HepG2 (cell line): Measurements from ENCODE around the gene IGFBP5. TPM values are rescaled to one million over a fixed set of nuclear protein-coding genes. Genes with fewer than 3 reads are reported as not detected.

Experiments used
- ATAC-seq: fragments of 200-7000 bp; cut with Tn5 transposase; 3 replicates; pipeline ENCODE4 v1.9.1; 2020; ENCODE audit warnings: mild to moderate bottlenecking, moderate library complexity
- BruUV-seq: library from RNA; stranded (reverse); fragments of 400-500 nt; replicated peaks from 2 replicates; lab custom pipeline; 2021; lab: Mats Ljungman, UMichigan
- CTCF ChIA-PET: fragments of 300-600 bp; formaldehyde crosslinking; extraction: SDS; loops from one replicate; lab custom pipeline; 2021; ENCODE audit warnings: low total read pairs, inconsistent platforms, low intra/inter-chr PET ratio; lab: Yijun Ruan, JAX
- POLR2A ChIA-PET: fragments of 350-600 bp; sonication (Branson Sonifier 250); formaldehyde crosslinking; loops from one replicate; lab custom pipeline; 2020; ENCODE audit warnings: antibody characterized with exemption, inconsistent platforms; lab: Yijun Ruan, JAX
- DNase-seq: peaks from one replicate; pipeline ENCODE4 v3.0.0-alpha.2; 2015; ENCODE audit warnings: low spot score
- FAIRE-seq: peaks from 3 replicates; lab custom pipeline; 2011; peaks lifted over from hg19 to GRCh38; lab: Jason Lieb, UNC
- H2AFZ ChIP-seq: one replicate; pipeline ENCODE4 v1.6.1; 2011; ENCODE audit warnings: low read length, inconsistent platforms
- H3K27ac ChIP-seq: fragments of 300-600 bp; 3 replicates; pipeline ENCODE4 v1.8.0; 2011; ENCODE audit warnings: mixed run types, mild to moderate bottlenecking, mixed read lengths, low read length, inconsistent platforms; ENCODE audit not compliant: insufficient read depth; ENCODE audit errors: extremely low read length
- H3K27me3 ChIP-seq, 2 experiments: fragments of 200-600 bp in 1 of 2; 2 replicates in 1 of 2; 3 replicates in 1 of 2; pipeline versions ENCODE4 v1.6.0 to v1.8.0; 2011; ENCODE audit warnings: low read length in 2 of 2, mild to moderate bottlenecking in 2 of 2, moderate library complexity in 2 of 2, inconsistent platforms in 1 of 2; ENCODE audit not compliant: insufficient read depth in 2 of 2, control insufficient read depth in 1 of 2
- H3K36me3 ChIP-seq, 2 experiments: fragments of 200-600 bp in 1 of 2; replicated peaks in 1 of 2; 2 replicates in 1 of 2; 3 replicates in 1 of 2; pipeline versions ENCODE4 v1.5.1 to v1.8.0; 2011; ENCODE audit warnings: low read length in 2 of 2, inconsistent platforms in 1 of 2; ENCODE audit not compliant: insufficient read depth in 2 of 2, control insufficient read depth in 1 of 2
- H3K4me1 ChIP-seq: 2 replicates; pipeline ENCODE4 v1.5.1; 2012; ENCODE audit warnings: low read length, inconsistent platforms; ENCODE audit not compliant: insufficient read depth
- H3K4me2 ChIP-seq: 2 replicates; pipeline ENCODE4 v1.6.0; 2011; ENCODE audit warnings: low read depth, low read length, inconsistent platforms
- H3K4me3 ChIP-seq, 3 experiments: fragments of 200-600 bp in 1 of 3; sonication (generic), shearing (Covaris generic) in 1 of 3; replicated peaks in 1 of 3; 2 replicates each; pipeline ENCODE4 v1.5.1; 2011 to 2016; ENCODE audit warnings: low read length in 3 of 3, inconsistent platforms in 2 of 3, low read depth in 2 of 3, mild to moderate bottlenecking in 2 of 3, control low read depth in 1 of 3, mixed read lengths in 1 of 3; ENCODE audit not compliant: insufficient read depth in 1 of 3
- H3K79me2 ChIP-seq: one replicate; pipeline ENCODE4 v1.6.1; 2011; ENCODE audit warnings: low read length, inconsistent platforms; ENCODE audit not compliant: insufficient read depth
- H3K9ac ChIP-seq: 2 replicates; pipeline ENCODE4 v1.6.0; 2011; ENCODE audit warnings: mild to moderate bottlenecking, low read depth, low read length, inconsistent platforms; ENCODE audit not compliant: insufficient read depth
- H3K9me3 ChIP-seq: 2 replicates; pipeline ENCODE4 v1.5.1; 2012; ENCODE audit warnings: mild to moderate bottlenecking, low read length
- H4K20me1 ChIP-seq: 2 replicates; pipeline ENCODE4 v1.6.0; 2011; ENCODE audit warnings: inconsistent platforms, mild to moderate bottlenecking, low read length, moderate library complexity; ENCODE audit not compliant: insufficient read depth
- FOXP4 ChIP-seq: sonication (generic); formaldehyde crosslinking; IDR thresholded peaks from 2 replicates; pipeline ENCODE4 v1.4.0; 2020; ENCODE audit warnings: missing genetic modification reagents
- KLF6 ChIP-seq: IDR thresholded peaks from 2 replicates; pipeline ENCODE4 v1.8.0; 2016; ENCODE audit warnings: missing biosample characterization, missing genetic modification reagents
- MYNN ChIP-seq: sonication (generic); formaldehyde crosslinking; IDR thresholded peaks from 2 replicates; pipeline ENCODE4 v1.4.0; 2020; ENCODE audit warnings: mild to moderate bottlenecking, low read depth, missing genetic modification reagents
- NFKB2 ChIP-seq: sonication (generic); formaldehyde crosslinking; IDR thresholded peaks from 2 replicates; pipeline ENCODE4 v1.4.0; 2020; ENCODE audit warnings: missing genetic modification reagents, borderline replicate concordance
- NFYB ChIP-seq: sonication (generic); formaldehyde crosslinking; IDR thresholded peaks from 2 replicates; pipeline ENCODE4 v1.4.0; 2020; ENCODE audit warnings: missing genetic modification reagents
- NR2F2 ChIP-seq: IDR thresholded peaks from 2 replicates; pipeline ENCODE4 v1.6.1; 2012; ENCODE audit warnings: low read depth, inconsistent platforms, borderline replicate concordance
- PHF8 ChIP-seq: sonication (generic); formaldehyde crosslinking; IDR thresholded peaks from 2 replicates; pipeline ENCODE4 v1.5.0; 2020; ENCODE audit warnings: missing genetic modification reagents
- POLR2AphosphoS5 ChIP-seq: IDR thresholded peaks from 2 replicates; pipeline ENCODE4 v1.6.1; 2012; ENCODE audit warnings: low read depth, low read length
- TERF1 ChIP-seq: sonication (generic); formaldehyde crosslinking; IDR thresholded peaks from 2 replicates; pipeline ENCODE4 v1.8.0; 2022; ENCODE audit warnings: mild to moderate bottlenecking, missing genetic modification reagents, moderate library complexity
- TOPORS ChIP-seq: sonication (generic); formaldehyde crosslinking; IDR thresholded peaks from 2 replicates; pipeline ENCODE4 v1.8.0; 2023; ENCODE audit warnings: mild to moderate bottlenecking, missing genetic modification reagents
- ZFP36L1 ChIP-seq: sonication (generic); formaldehyde crosslinking; IDR thresholded peaks from 2 replicates; pipeline ENCODE4 v1.8.0; 2022; ENCODE audit warnings: mild to moderate bottlenecking, missing genetic modification reagents, moderate library complexity
- ZFP82 ChIP-seq: sonication (generic); formaldehyde crosslinking; IDR thresholded peaks from 2 replicates; pipeline ENCODE4 v1.5.1; 2020; ENCODE audit warnings: mild to moderate bottlenecking, missing genetic modification reagents, borderline replicate concordance
- ZNF546 ChIP-seq: sonication (generic); formaldehyde crosslinking; conservative IDR thresholded peaks from 2 replicates; pipeline ENCODE4 v1.8.1; 2023; ENCODE audit warnings: mild to moderate bottlenecking, missing genetic modification reagents
- ZNF660 ChIP-seq: sonication (generic); formaldehyde crosslinking; IDR thresholded peaks from 2 replicates; pipeline ENCODE4 v1.5.1; 2020; ENCODE audit warnings: mild to moderate bottlenecking, low read depth, missing genetic modification reagents, borderline replicate concordance
- WGBS: methylation state at CpG from one replicate; pipeline ENCODE4 v1.1.6; 2017; ENCODE audit warnings: low lambda C conversion rate; 5-methylcytosine and 5-hydroxymethylcytosine counted together
- in situ Hi-C: cut with HindIII; loops from 2 replicates; pipeline ENCODE4 v1.10.0; 2017; ENCODE audit warnings: low pct_unique_long_range_greater_than_20kb; ENCODE audit not compliant: extremely low pct_ligation_motif_present
- intact Hi-C: fragments of 100-400 bp; cut with micrococcal nuclease; formaldehyde crosslinking; loops from one replicate; pipeline ENCODE4 v1.10.0; 2022; ENCODE audit not compliant: unreplicated experiment
- polyA plus RNA-seq, 8 experiments: library from polyadenylated mRNA; depleted of rRNA in 3 of 8; stranded (reverse) in 7 of 8; unstranded in 1 of 8; fragments of >200 nt; fragmentation: Illumina TruSeq in 4 of 8; extraction: Trizol in 4 of 8; gene quantifications; 2 replicates each; pipeline versions ENCODE4 v1.2.1 to v1.2.3, GENCODE V29; 2011 to 2016; ENCODE audit warnings: low read depth in 4 of 8, missing spikeins in 1 of 8, mixed read lengths in 1 of 8; ENCODE audit not compliant: insufficient read depth in 1 of 8
- total RNA-seq, 5 experiments: library from RNA; depleted of rRNA; stranded (reverse); fragments of >200 nt; fragmentation: Illumina TruSeq; extraction: Trizol; gene quantifications; 2 replicates each; pipeline ENCODE4 v1.2.3, GENCODE V29; 2016; ENCODE audit warnings: low read depth in 1 of 5
- TF ChIP-seq, protein P1 (sequence below): sonication (generic); formaldehyde crosslinking; IDR thresholded peaks from 2 replicates; pipeline ENCODE4 v1.4.0; 2020; ENCODE audit warnings: mild to moderate bottlenecking, missing genetic modification reagents
- TF ChIP-seq, protein P2 (sequence below): sonication (generic); formaldehyde crosslinking; IDR thresholded peaks from 2 replicates; pipeline ENCODE4 v1.4.0; 2020; ENCODE audit warnings: missing genetic modification reagents
- TF ChIP-seq, protein P3 (sequence below): sonication (generic); formaldehyde crosslinking; IDR thresholded peaks from 2 replicates; pipeline ENCODE4 v1.5.1; 2020; ENCODE audit warnings: missing genetic modification reagents, mild to moderate bottlenecking, borderline replicate concordance

IGFBP5 gene
- total and polyA plus RNA-seq, 2 of the 13 experiments (the other 11 are each of a cell fraction or from before 2014, with no cell fraction given) = 0.15 TPM; not detected in 1

DNA sequence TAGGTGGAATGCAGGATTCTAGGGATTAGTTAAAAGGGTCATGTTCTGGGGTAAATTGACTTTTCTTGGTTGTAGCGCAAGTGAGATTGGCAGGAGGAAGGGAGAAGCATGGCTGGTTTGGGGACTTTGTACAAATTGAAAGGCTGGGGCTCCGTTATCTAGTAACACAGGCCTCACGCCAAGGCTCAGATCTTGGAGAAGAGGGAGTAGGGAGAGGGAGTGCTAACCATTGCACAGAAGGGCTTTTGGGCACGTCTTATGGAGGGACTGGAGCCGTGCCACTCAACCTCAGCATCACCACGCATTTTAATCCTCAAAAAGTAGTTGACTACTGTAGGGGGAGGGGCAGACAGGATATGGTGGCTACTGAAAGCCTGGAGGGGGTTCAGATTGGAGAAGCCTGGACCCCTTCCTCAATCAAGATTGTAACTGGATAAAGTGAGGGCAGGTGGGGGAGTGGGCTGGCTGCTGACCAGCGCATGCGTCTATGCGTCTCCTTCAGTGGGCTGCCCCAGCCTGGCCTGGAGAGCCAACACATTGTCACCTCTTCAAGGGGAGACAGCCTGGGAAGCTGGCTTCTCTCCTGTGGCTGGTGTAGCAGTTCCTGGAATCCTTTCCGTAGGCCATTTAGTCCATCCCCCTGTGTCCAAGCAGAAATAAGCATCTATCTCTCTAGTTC is 14.3 kb downstream of the IGFBP5 start (continued):
- TF ChIP-seq NR2F2 = no peak

DNA sequence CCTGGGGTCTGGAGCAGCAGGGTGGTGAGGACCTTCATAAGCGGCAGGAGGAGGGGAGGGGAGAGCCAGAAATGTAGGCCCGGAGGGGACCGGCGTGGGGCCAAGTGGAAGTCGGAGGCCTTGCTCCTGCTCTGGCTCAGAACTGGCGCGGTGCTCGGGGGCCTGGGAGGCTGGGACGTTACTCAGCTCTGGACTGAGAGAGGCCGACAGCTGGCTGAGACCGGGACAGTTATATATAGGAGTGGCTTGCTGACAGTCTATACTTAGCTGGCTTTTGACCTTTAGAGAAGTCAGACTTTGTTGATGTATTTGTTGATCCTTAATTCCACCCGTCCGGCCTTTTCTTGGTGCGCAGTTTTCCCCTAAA is 15.7 kb downstream of the IGFBP5 start:
- no TSS peak for BruUV-seq
- DNase-seq = no peak
- Histone ChIP-seq H3K9ac (no peak overlapping the region), H3K27me3 (peaks cover 3 to 59% of the 10 kb centered on the region in 2 experiments; a peak in 4 of 5 replicates), H3K9me3 (no peaks in the 10 kb centered on the region), H3K4me1 (no peaks in the 10 kb centered on the region), H3K79me2 (no peaks in the 10 kb centered on the region), H4K20me1 (no peaks in the 10 kb centered on the region), H3K27ac (no peak overlapping the region), H3K4me3 (no peak overlapping the region), H3K4me2 (no peak overlapping the region), H3K36me3 (no peaks in the 10 kb centered on the region), H2AFZ (no peak overlapping the region)
- intact Hi-C loops = loop anchor here (5.0 kb wide), 1 partner anchor 1078 kb away; no protein-coding TSS in a partner anchor
- in situ Hi-C loops = loop anchor here (10.0 kb wide), 1 partner anchor 1075 kb away; no protein-coding TSS in a partner anchor
- CTCF ChIA-PET = no interaction called here
- POLR2A ChIA-PET = no interaction called here
- no peak for ATAC-seq
- FAIRE-seq = no peak
- WGBS = 34% methylated on average over 14 of the region's 14 CpGs
- TF ChIP-seq, protein P1, sequence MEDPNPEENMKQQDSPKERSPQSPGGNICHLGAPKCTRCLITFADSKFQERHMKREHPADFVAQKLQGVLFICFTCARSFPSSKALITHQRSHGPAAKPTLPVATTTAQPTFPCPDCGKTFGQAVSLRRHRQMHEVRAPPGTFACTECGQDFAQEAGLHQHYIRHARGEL (CRISPR knock-in tag) = no peak
- TF ChIP-seq PHF8 (CRISPR knock-in tag) = no peak
- TF ChIP-seq KLF6 = no peak
- no peak for TF ChIP-seq FOXP4 (CRISPR knock-in tag)
- no peak for TF ChIP-seq POLR2AphosphoS5
- no peak for TF ChIP-seq TOPORS (CRISPR knock-in tag)
- TF ChIP-seq ZNF660 (CRISPR knock-in tag) = no peak
- no peak for TF ChIP-seq ZFP36L1
- TF ChIP-seq, protein P2, sequence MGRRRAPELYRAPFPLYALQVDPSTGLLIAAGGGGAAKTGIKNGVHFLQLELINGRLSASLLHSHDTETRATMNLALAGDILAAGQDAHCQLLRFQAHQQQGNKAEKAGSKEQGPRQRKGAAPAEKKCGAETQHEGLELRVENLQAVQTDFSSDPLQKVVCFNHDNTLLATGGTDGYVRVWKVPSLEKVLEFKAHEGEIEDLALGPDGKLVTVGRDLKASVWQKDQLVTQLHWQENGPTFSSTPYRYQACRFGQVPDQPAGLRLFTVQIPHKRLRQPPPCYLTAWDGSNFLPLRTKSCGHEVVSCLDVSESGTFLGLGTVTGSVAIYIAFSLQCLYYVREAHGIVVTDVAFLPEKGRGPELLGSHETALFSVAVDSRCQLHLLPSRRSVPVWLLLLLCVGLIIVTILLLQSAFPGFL (CRISPR knock-in tag) = no peak
- TF ChIP-seq TERF1 (CRISPR knock-in tag) = no peak
- no peak for TF ChIP-seq NFKB2 (CRISPR knock-in tag)
- TF ChIP-seq MYNN = no peak
- TF ChIP-seq ZNF546 (CRISPR knock-in tag) = no peak
- TF ChIP-seq ZFP82 = no peak
- no peak for TF ChIP-seq NFYB
- TF ChIP-seq, protein P3, sequence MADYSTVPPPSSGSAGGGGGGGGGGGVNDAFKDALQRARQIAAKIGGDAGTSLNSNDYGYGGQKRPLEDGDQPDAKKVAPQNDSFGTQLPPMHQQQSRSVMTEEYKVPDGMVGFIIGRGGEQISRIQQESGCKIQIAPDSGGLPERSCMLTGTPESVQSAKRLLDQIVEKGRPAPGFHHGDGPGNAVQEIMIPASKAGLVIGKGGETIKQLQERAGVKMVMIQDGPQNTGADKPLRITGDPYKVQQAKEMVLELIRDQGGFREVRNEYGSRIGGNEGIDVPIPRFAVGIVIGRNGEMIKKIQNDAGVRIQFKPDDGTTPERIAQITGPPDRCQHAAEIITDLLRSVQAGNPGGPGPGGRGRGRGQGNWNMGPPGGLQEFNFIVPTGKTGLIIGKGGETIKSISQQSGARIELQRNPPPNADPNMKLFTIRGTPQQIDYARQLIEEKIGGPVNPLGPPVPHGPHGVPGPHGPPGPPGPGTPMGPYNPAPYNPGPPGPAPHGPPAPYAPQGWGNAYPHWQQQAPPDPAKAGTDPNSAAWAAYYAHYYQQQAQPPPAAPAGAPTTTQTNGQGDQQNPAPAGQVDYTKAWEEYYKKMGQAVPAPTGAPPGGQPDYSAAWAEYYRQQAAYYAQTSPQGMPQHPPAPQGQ = no peak
